ENCODE data around the gene CRB2.

Gene CRB2

DNA sequence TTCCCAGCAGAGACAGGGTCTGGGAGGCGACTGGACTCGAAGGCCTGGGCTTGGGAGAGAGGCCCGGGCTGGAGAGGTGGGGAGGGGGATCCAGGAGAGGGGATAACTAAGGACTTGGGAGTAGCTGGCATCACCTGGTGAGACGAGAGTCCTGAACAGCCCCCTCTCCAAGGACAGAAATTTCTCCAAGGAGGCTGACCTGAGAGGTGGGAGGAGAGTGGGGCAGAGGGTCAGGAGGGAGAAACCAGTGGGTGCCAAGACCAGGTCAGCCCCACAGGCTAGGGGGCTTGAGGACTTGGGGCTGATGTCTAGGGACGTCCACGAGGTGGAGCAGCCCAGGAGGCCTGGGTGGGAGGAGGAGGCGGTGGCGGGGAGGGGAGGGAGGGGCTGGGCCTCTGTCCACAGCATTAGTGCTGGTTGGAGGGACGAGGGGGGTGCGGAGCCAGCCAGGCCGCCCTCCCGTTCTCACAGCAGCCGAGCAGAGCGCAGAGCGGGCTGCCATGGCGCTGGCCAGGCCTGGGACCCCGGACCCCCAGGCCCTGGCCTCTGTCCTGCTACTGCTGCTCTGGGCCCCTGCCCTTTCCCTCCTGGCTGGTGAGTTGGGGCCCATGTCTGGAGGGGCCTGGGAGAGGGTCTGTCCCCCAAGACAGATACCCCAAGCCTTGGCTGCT, at the start of gene CRB2:
CRB2 (plus strand) TSS at position 437 of the 671 bp plus-strand sequence; CDS start at position 501, 64 bp downstream.
- DNase-seq: no peak

DNA sequence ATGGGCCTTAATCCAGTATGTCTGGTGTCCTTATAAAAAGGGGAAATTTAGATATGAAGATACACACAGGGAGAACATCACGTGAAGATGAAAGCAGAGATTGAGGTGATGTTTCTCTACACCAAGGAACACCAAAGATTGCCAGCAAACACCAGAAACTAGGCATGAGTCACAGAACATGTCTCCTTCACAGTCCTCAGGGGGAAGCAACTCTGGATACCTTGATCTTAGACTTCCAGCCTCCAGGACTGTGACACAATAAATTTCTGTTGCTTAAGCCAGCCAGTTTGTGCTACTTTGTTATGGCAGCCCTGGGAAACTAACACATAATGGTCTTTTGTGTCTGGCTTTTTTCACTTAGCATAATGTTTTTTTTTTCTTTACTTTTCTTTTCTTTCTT, 46.4 kb upstream of the CRB2 start:
- DNase-seq: no peak

DNA sequence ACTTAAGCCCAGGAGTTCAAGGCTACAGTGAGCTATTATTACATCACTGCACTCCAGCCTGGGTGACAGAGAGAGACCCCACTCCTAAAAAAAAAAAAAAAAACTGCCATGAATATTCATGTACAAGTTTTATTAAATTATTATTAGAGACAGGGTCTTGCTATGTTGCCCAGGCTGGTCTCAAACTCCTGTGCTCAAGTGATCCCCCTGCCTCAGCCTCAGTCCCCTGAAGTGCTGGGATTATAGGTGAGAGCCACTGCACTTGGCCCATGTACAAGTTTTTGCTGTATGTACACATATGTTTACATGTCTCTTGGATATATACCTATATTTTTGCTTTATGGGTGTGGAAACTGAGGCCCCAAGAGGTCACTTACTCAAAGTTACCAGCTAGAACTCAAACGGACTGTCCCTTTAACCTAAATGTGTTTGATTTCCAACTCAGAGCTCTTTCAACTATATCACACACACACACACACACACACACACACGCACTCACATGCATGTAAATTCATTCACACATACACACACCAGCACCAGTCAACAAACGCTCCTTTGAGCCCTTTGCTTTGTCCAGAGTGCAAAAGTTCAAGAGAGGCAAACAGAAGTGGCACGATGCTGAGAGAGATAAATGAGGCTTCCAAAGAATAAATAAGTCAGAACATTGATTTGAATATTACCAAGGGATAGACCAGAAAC, 45.3 kb upstream of the CRB2 start:
- DNase-seq: no peak

DNA sequence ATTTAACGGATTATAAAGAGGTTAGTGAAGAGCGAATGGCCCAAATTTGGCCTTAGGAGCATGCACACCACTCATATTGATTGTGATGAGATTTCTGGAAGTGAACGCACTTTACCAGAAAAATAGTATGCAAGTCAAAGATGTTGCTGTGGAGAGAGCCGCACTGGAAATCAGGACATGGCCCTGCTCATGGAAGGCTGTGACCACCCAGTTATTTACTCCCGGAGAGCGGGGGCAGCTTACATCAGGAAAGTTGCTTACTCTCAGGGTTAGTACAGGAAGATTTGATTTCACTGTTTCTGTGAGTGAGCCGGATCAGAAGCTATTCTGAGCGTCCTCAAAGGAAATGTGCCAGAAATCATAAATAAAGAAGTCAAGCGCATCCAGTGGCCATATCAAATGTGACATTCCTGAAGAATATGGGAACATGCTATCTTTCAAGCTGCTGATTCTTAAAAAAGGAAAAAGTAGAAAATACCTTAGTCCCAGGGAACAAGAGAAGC, 44.7 kb upstream of the CRB2 start:
- DNase-seq: no peak

DNA sequence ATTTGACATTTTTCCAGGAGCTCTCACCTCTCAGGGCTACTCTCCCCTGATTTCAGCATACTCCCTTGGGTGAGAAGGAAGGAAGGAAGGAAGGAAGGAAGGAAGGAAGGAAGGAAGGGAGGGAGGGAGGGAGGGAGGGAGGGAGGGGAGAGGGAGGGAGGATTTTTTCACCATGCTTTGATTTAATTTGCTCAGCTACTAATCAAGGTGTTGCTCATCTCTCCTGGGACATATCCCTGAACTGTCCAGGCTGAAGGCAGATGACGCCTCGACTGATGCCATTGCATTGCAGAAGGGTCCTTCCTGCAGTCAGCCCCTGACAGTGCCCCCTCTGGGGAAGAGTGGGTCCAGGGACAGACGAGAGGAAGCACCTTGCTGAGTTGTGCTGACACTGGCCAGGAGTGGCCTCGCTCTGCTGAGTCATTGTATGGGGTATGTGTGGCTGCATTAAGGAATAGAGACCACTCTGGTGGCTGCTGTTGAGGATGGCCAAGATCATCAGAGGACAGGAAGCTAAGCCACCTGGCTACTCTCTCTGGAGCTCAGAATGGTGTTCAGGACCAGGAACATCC, 43.6 kb upstream of the CRB2 start:
- DNase-seq: no peak

DNA sequence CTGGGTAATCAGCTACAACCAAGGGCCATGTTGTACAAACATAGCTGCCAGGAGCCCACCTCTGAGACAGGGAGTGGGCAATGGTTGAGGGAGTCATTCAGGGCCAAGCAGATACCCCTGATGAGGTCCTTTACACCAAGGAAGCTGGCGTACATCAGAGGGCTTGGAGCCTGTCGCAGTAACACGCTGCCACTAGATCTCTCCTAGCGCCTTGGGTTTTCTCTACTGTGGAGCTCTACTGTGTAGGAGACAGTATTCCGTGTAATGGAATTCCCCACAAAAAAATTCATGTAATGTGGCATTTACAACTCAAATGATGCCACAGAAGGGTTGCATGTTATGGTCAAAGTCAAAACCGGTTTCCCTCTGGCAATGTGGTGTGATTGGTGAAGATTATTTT, 41.4 kb upstream of the CRB2 start:
- no peak for DNase-seq

DNA sequence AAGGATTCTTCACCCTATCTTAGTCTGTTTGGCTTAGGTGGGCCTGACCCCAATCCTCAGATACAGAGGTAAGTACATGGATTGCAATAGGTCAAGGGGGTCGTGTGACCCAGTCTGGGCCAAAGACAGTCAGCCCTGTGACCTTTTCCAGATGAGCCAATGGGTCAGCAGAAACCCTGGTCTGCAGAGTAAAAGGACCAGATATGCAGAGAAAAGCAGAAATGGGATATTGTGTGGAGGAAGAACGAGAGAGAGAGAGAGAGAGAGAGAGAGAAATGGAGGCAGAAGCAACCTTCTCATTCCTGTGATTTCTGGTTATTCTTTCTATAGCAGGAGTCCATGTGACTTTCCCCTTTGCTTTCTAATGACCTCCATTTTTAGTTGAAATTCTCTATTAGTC, 40.4 kb upstream of the CRB2 start:
- no peak for DNase-seq

DNA sequence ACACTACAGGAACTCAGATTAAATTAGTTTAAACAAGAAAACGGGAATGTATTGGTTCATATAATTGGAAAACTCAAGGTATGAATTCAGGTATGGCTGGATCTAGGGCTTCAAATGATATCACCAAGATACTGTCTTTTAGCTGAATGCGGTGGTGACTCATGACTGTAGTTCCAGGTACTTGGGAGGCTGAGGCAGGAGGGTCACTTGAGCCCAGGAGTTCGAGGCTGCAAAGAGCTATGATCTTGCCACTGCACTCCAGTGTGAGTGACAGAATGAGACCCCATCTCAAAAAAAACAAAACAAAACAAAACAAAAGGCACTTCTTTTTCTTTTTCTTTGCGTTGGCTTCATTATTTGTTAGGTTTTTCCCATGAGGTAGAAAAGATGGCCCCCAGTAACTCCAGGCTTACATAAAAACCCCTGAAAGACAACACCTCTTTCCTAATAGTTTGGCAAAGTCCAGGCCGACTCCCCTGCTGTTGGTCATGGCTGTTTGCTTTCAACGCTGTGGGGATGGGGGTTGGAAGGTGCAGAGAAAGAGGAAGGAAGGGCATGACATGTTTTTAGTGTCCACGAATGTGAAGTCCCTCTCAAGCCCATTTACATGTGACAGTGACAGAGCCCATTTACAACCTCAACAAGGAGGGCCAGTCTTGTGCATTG, 39.8 kb upstream of the CRB2 start:
- no peak for DNase-seq

DNA sequence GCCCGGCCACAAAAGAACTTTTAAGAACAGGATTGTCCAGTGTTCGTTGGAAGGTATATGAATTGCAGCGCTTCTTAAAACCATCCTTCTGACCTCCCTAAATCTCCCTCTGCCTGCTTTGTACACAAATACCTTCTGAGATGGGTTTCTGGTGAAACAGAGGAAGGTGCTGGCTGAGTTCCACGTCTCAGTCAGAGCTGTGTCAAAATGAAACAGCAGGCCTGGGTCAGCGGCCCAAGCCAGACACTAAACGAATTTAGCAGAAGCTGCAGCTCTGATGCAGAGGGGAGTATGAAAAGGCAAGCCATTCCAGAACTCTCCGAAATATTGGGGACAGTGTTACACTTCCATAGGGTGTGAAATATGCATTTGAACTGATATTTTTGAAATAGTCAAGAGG, 37.8 kb upstream of the CRB2 start:
- no peak for DNase-seq

DNA sequence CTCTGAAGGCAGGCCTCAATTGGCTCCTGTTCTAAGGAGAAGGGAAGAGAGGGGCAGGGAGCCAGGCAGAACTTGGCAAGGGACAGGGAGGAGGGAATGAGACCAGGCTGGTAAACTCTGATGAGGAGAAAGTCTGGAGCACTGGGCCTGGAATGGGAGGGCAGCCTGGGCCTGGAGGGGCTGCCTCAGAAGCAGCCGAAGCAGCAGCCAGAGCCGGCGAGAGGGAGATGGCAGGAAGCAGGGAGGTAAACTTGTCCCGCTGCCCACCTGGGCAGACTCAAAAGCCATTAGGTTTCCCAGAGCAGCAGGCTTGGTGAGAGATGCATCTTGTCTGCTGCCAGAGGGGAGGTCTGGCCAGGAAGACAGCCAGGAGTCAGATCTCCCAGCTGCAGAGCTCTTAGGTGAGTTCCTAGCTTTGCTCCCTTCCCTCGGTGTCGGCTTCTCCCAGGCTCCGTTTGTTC, 37.0 kb upstream of the CRB2 start:
- DNase-seq: no peak

DNA sequence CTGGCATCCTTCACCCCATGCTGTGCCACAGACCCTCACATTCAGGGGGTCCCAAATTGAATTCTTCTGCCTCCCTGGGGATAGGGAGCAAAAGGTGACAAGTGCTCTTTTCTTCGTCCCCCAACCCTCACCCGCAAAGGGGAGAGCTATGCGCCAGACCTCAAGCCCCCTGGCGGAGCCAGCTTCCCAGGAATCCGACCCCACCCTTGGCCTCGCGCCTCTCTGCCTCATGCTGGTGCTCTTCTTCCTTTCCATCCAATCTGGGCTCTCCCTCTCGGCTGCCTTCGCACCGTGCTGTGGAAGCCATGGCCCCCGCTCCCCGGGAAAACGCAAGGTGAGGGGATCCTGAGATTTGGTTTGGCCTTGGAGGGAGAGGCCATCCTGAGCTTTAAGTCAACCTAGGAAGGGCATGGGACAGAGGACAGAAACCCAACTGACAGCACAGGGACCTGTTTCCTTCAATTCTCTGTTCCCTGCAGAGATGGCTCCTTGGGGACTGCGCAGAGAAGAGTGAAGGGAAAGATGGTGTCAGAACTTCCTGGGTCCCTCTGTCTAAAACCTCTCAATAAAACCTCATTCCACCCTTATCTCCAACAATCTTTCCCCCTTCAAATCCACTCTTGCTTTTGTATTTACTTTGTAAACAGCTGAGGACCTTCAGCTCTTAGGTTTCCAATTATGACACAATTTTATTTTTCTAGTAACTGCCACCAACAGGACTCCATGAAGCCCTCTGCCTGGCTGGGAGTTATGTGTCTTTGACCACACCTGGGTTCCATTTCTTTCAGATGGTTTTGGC, 36.3 kb upstream of the CRB2 start:
- no peak for DNase-seq

DNA sequence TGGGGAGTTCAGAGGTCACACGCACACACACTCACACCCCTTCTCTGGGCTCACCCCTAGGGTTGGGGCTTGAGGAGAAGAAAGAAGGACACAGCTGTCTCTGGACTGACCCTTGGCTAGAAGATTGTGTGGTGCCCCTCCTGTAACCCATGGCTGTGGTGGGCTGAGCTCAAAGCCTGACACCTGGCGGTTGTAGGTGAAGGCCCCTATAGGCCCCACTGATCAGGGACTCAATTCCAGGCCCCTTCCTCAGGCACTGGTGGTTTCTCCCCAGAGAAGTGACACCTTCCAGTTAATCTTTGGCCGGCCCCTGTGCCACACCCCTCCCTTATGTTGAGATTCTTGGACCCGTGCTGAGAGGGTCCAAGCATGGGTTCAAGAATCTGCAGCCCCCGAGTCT, 35.2 kb upstream of the CRB2 start:
- no peak for DNase-seq

DNA sequence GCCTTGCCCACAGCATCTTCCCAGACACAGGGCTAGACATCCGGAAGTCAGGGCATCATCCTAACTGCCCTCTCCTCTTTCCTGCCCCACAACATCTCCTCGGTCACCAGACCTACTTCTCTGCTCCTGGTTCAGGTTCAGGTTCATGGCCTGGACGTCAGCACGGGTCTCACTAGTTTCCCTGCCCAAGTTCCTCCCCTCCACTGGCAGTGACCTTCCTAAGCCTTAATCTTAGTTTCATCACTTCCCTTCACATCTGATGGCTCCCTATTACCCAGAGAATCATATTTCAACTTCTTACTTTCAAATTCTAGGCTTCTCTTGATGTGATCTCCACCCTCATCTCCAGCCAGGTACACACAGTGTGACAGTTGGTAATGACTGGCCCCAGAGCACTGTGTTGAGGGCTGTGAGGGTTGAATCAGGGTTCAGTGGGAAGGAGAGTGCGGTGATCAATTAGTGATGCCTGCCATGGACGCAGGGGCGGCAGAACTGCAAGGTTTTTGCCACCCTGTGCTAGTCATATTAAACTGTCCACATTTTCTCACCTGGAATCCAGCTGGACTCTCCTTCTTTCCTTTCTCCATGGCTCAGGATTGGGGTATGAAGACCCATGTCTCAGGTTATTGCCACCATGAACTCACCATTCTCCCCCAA, 34.3 kb upstream of the CRB2 start:
- no peak for DNase-seq

DNA sequence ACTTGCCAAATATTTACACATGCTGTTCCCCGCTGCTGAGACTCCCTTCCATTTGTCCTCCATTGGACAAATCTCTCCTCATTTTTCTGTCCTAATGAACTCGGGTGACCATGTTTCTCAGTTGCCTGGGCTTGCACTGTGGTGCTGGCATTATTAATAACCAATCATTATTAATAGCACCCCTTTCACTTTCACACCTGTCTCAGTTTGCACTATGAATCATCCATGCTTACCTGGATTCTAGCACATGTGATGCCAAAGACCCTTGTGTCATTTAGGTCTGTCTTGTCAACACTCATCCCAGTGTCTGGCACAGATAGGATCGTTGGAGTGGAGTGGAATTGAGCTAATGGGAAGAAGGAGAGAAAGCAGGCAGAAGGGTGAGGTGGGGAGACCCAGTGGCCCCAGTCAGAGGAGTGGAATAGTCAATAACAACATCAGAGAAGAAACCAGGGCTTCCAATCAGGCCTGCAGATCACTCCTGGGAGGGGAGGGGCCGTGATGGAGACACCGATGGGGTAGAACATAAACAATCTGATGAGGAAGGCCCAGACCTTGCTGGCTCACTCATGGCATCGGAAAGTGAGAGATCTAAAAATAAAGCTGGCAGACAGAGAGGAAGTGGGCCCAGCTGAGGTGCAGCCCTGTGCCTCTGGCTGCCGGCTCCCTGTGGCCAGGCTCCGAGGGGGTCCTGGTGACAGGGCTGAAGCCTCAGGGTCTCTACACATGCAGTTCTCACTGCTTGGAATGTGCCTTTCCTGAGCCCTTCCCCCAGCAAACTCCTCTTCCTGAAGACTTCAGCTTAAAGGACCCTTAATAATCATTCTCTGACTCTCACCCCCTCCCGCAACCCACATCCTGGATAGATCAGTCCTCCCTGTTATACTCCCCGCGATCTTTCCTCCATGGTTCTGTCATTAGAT, 33.5 kb upstream of the CRB2 start:
- peak; percentile 71 for DNase-seq

DNA sequence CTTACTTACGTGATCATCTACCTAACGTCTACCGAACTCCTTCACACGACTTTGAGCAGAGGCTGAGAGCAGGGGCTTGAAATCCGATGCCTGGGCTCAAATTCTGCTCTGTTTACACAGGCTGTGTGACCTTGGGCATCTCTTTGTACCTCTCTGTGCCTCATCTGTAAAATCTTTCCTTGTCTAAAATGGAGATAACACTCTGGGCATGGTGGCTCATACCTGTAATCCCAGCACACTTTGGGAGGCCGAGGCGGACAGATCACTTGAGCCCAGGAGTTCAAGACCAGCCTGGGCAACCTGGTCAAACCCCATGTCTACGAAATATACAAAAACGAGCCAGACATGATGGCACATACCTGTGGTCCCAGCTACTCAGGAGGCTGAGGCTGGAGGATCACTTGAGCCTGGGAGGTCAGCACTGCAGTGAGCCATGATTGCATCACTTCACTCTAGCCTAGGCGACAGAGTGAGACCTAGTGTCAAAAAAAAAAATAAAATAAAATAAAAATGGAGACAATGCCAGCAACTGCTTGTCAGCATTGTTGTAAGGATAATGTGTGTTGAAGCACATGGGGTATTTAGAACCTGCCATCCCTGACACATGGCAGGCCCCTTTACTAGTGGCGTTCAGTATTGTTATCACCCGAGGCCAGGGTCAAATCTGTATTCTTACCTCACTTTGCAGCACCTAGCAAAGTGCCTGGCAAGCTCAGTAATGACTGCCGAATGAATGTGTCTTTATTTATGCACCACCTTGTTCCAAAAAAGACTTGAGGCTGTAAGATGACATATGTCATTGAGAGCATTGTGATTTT, 32.6 kb upstream of the CRB2 start:
- DNase-seq: no peak

DNA sequence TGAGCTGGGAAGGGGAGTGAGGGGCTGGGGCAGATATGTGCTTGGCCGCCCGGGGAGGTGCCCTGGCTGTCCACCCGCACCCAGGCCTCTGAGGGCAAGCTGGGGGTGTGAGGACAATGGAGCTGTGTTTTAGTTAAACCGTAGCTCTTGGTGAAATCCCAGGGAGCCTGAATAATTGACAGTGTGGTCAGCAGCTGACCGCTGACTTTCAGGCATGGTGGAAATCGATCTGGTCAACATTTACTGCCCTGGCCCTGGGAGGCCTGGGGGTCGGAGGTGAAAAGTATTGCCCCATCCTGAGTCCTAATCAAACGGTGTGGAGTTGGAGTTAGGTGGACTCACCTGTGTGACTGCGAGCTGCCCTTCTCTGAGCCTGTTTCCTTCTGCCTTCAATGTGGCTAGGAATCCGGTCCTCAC, 31.2 kb upstream of the CRB2 start:
- no peak for DNase-seq

DNA sequence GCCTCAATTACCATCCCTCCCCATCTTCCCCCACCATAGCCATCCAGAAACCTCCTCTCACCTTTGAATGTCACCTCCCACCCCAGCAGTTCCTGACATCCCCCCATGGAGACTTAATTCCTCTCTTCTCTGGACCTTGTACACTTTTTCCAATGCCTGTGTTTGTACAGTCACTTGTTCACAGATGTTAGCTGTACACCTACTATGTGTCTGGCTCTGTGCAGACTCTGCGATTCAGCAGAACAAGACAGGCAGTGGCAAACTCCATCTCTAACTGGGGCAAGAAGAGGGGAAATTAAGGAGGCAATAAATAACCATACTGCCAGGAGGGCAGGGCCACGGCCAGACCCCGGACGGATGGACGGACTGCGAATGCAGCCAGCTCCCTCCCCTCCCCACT, 29.8 kb upstream of the CRB2 start:
- DNase-seq: no peak

DNA sequence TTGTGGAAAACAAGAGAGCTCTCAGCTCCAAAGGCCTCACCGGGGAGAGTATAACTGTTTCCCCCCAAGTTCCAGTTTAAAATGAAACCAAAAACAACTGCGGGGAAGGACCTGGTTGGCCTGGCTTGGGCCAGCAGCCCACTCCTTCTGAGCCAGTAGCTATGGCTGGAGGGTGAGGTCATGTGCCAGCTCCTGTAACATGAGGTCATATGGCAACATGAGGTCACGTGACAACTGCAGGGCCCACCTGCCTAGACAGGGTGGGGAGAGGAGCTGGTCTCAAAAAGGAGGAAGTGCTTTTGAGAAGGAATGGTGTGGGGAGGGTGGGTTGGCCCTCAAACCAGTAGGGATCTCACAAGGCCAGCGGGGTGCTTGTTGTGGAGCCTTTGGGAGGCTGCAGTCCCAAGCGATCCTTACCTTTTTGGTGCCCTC, 29.3 kb upstream of the CRB2 start:
- DNase-seq: no peak

DNA sequence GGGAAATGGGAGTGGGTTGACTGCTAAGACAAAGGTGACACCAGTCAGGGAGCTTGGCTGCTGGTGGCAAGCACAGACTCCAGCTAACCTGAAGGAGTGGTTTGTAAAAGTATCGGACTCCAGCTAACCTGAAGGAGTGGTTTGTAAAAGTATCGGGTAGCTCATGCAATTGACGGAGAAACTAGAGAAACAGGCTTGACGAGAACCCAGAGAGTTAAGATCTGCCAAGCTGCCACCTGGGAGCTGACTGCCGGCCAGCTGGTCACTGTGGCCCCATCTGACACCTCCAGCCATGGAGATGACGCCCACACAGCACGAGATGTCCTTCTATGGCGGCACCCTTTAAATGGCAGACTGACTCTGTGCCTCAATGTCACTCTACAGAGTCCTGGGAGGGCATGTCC, 28.3 kb upstream of the CRB2 start:
- DNase-seq: no peak

DNA sequence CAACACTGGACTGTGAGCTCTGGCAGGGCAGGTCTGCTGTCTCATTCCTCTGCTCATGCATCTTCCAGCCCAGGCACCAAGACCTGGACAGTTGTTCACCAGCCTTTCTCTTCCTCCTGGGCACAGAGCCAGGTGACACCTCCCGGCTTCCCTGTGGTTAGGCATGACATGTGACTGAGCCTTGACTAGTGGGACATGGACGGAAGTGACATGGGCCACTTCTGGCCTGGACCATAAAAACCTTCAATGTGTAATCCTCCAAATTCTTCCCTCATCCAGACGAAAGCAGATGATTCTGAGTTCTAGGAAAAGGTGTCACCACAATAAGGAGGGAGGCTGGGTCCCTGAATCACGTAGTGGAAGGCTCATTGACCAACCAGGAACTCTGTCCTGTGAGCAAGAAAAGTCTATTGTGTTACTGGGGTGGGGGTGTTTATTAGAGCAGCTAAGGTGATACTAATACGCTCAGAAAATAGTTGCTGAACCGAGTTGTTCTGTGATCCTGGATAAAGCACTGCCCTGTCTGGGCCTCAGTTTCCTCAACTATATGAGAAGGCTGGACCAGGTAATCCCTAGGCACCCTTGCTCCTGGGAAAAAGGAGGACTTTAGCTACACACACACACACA, 26.6 kb upstream of the CRB2 start:
- no peak for DNase-seq
